Fibroblast of skin of right biceps (primary cell): ENCODE data around the gene TADA2B.
"Not testable (repeated sequence)": the region's sequence is repeated elsewhere in the genome, so short reads cannot be mapped to it uniquely, and the experiment has no call there.

Experiments used
- DNase-seq: peaks from one replicate; pipeline ENCODE4 v3.0.0-alpha.2; 2013

Gene TADA2B

DNA sequence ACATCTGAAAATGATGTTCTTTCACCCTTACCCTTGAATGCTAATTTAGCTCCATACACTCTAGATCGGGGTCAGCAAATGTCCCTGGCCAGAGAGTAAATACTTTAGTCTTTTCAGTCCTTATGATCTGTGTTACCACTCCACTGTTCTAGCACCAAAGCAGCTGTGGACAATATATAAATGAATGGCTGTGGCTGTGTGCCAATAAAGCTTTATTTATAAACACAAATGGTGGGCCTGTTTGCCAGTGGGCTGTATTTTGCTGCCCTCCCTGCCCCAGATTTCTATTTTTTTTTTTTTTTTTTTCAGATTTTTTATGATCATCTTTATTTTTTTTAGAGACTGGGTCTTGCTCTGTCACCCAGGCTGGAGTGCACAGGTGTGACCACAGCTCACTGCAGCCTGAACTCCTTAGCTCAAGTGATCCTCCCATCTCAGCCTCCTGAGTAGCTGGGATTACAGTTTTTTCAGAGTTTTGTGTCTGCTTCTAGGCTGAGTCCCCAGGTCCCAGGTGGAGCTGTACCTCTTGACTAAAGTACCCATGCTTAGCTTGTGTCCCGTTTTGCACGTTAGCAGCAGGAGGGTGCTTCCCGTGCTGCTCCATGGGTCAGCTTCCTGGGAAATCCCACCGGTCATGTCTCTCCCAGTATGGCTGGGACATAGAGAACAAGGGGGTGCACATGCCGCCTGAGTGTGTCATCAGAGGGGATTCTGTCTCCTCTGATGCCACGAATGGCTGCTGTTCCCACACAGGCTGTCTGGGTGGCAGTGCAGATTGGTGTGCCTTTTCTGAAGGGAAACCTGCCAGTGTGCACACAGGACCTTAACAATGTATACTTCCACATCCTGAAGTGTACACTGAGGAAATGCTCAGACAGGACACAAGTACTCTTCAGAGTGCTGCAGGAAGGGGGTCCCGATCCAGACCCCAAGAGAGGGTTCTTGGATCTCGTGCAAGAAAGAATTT lies 40.7 kb downstream of the TADA2B start:
- no peak for DNase-seq

DNA sequence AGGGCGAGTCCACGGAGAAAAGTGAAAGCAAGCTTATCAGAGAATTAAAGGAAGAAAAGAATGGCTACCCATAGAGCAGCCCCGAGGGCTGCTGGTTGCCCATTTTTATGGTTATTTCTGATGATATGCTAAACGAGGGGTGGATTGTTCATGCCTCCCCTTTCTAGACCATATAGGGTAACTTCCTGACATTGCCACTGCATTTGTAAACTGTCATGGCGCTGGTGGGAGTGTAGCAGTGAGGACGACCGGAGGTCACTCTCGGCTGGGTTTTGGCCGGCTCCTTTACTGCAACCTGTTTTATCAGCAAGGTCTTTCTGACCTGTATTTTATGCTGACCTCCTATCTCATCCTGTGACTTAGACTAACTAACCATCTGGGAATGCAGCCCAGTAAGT lies 41.4 kb downstream of the TADA2B start:
- not testable (repeated sequence) for DNase-seq

DNA sequence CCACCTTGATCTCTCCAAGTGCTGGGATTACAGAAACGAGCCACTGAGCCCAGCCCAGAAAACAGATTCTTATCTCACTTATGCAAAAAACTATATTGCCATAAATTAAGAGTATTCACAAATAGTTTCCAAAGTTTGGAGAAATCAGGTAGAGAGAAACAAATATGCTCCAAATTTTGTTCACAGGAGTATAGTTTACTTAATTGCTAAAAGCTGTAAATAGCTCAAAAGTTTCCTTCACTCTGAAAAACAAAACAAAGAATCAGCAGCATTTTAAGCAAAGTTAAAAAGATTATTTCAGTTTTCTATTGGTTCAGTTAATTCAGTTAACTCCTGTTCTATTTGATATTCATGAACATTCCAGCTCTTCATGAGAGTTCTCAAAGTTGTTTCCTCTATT lies 43.2 kb downstream of the TADA2B start:
- DNase-seq = no peak

DNA sequence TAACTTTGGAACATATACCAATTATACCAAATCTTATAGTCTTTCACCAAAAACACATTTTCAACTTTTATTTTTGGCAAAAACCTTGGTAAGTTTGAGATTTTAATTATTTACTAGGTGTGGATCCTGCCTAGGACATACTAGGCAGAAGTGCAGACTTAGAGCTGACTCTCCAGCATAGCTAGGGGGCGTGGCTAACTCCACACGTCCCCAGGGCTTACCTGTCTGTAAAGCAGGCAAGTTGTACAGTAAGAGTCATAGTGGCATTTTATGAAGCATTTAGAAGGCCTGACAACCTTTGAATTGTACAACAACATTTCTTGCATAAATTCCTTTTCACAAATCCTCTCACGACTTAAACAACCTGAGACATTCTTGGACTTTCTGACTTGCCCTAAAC lies 43.9 kb downstream of the TADA2B start:
- DNase-seq = no peak

DNA sequence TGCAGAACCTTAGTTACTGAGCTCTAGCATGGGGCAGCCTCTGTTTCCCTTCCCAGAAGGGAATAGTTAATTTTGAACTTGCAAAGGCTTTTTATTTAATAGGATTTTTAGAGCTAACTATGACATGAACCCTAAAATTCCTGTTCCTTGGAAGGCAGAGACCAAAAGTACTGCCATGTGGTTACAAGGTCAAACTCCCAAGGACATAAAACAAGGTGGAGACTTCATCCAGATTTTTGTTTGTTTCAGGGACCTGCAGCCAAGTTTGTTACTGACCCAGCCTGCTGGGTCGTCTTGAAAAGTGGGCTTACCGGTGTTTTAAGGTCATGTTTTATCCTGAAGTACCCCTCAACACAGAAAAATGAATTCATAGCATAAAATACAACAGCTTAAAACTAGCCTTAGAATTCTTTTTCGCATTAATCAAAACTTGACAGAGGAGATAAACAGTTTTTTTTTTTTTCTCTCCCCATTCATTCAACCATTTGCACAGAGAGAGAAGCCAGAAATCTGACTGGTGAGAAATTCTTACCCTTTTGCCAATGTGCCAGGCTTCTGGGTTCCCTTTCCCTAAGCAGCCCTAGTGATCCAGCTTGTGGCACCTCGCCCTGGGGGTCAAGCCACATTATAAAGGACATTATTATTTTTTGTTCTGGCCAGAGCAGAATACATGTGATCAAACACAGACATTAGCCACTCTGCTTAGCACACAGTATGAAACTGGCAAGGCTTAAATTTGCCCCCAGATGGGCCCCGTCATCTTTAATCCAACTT lies 46.2 kb downstream of the TADA2B start:
- DNase-seq = no peak

DNA sequence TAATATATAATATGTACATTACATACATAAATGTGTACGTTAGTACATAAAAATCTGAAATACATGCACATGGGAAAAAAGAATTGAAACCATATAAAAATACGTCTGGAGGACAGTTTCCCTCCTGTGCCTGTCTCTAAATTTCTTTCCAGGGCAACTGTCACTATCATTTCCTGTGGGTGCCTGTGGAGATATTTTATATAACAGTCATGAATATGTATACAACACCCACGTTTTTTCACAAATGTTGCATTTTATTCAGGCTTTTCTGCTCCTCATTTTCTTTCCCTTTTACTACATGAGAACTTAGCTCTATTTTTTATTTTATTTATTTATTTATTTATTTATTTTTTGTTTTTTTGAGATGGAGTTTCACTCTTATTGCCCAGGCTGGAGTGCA lies 48.9 kb downstream of the TADA2B start:
- DNase-seq = no peak

DNA sequence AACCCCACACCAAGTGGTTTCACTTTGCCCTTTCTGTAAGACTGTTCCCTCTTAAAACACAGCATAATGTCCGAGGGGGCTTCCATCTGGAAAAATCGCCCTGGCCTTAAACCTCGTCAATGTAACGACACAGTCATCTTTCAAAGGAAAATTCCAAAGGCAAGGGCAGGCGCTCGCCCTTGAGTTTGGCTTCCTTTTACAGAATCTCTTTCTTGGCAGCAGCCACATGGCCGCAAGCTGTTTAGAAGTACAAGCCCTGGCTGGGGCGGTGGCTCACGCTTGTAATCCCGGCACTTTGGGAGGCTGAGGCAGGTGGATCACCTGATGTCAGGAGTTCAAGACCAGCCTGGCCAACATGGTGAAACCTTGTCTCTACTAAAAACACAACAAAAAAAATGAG lies 51.7 kb downstream of the TADA2B start:
- no peak for DNase-seq

DNA sequence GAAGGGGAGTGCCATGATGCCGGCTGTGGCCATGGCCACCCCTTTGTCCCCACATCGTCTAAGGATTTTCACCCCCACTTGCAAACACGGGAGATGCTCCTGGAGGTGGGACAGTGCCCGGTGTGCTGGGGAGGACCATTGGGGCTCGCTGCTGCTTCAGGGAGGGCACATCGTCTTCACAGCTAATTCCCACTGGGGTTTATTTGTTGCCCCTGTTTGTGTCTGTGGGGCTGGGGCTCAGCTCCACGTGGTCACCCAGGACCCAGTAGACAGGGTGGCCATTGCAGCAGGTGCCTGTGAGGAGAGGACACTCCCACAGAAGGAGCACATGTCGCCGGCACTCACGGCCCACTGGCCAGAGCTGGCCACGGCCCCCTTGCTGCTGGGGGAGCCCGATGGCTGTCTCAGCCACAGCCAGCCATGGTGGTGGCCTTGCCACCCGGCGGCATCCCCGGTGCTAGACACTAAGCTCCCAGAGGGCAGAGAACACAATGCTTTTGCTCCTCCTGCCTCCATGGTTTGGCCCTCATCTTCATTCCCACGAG lies 52.5 kb downstream of the TADA2B start:
- DNase-seq = no peak

DNA sequence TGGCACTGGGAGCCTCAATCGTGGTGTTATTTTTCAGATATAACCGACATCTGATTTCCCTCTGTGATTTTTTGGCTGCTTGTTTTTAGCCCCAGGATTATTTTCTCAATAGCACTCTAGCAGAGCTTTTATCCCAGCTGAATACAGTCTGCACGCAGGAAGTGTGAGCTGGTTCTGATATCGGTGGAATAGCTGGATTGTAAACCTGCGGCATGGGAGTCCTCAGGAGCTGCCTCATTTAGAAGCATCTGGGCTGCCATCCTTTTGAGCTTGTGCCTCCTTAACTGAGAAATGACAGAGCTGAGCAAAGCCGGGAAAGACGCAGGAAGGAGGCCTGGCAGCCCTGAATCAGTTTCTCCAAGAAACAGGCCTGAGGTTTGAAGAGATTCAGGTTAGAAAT lies 53.1 kb downstream of the TADA2B start:
- DNase-seq = no peak

DNA sequence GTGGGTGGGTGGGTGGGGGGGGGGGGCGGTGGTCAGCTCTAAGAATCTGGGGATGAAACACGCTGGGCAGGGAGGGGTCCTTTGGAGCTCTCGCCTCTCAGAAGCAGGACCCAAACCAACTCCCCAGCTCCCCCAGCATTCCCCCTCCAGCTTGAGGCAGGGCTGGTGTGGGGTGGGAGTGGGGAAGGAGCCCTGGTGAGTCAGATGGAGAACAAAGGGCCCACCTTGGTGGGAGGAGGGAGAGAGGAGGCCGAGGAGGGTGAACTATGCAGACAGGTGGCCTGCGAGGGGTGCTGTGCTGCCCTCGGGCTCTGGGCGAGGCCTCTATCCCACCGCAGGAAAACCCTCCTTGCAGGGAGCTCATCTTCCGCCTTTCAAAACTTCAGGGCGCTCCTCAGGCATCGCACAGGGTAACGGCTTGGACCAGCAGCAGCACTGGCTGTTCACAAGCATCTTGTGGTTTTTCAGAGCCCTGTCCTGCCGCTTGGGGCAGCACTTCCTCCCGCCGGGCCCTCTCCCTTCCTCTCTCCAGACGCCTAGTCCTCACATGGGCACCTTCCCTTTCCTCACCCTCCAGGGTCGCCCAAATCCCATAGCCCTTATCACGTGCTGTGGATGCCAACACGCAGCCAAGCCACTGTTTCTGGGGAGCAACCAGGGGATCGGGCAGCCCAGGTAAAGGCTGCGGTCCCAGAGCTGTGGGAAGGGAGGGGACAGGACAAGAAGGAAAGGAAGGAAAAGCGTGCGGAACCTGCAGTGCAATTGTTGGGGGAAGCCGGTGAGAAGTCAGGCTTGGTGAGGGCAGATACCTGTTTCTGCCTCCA lies 58.7 kb downstream of the TADA2B start:
- peak; percentile 59 for DNase-seq

DNA sequence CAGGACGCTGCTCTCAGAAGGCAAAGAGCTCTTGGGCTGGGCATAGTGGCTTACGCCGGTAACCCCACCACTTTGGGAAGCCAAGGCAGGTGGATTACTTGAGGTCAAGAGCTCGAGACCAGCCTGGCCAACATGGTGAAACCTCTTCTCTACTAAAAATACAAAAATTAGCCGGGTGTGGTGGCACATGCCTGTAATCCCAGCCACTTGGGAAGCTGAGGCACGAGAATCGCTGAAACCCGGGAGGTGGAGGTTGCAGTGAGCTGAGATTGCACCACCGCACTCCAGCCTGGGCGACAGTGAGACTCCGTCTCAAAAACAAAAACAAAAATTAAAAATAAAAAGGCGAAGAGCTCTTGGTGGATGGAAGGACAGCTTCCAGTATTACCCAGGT lies 59.3 kb downstream of the TADA2B start:
- DNase-seq = not testable (repeated sequence)

DNA sequence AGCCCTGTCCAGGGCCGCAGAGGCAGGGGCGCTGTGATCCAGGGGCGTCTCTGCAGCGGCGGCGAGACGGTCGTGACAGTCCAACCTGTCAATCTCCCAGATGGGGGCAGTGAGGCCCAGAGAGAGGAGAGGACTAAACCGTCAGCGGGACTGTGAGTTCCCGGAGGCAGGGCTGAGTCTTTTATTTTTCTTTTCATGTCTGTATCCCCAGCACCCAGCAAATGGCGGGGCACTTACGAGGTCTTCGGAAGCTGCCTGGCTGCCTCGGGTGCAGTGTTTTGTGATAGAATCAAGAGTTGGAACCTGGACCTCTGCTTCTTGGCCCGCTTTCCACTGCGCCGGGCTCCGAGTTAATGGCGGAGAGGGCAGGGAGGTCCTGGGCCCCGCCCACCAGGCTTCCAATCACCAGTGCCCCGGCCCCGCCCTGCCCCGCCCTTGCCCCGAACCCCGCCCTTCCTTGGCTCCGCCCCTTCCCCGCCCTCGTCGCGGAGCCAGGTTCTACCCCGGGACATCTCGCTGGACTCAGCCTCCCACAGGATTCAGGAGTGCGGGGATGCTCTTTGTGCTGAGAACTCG lies 59.9 kb downstream of the TADA2B start:
- DNase-seq = peak; percentile 73

DNA sequence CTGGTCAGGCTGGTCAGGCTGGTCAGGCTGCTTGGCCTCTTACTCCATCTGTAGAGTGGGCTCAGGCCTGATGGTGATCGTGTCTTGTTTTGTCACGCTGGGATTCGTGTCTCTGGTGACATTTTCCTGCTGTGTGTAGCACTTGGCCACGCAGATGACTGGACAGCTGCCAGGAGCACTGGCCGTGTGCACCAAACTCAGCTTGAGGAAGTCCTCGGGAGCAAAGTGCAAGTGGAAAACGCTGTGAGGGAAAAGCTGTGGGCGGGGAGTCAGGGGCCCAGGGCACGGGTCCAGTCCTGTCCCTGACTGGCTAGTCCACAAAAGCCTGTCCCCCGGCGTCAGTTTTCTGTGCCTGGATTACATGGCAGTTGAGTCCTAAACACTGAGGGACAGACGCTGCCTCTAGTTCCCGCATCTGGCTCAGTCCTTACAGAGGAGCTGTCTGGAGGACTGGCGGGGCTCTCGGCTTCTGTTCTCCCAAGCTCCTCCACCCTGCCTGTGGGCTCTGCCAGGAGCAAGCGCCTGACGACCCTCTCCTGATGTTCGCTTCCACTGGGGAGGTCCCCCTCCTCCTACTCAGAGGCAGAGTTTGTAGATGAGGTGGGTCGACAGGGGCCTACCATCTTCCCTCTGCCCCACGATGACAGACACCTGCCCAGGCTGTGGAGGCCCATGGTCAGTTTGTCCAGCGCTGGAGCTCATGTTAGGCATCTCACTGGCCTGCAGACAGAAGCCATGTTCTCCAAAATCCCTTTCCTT lies 60.6 kb downstream of the TADA2B start:
- no peak for DNase-seq

DNA sequence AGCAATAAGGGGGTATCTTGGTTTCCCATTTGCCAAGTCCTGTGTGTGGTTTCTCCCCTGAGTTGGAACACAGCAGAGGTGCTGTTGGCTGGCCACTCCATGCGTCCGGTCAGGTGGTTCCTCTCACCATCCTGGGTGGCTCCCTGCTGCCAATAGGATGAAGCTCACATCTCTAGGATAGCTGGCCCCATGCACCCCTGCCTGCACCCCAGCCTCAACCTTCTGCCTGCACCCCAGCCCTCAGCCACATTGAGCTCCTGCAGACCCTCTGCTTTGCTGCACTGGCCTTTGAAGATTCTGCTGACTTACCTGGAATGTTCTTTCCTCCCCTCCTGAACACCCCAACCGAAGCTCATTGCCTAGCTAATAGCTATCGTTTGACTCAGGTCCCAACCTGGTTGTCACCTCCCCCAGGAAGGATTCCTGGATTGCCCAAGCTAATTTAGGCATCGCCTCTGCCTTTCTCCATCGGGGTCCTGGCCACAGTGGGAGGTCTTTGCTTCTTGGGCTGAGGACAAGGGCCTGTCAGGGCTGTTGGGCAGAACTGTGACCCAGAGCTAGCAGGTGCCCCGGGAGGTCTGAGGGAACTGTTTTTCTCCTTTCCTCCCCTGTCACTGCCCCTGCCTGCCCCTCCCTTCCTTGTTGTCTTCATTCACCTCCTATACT lies 61.3 kb downstream of the TADA2B start:
- no peak for DNase-seq

DNA sequence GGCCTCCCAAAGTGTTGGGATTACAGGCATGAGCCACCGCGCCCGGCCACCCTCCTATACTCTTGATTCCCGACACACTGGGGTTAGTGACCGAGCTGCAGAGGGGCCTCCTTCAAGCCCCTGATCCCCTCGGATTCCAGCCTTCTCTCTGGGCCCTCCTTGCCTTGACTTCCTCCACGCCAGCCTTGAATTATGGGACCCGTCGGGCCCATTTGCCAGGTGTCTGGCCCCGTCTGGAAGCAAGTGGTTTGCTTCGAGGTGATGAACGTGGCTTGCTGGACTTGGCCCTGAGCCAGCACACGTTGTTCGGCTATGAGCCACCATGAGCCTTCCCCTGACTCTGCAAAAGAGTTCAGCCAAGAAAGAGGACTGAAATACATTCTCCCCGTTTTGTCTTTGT lies 62.1 kb downstream of the TADA2B start:
- DNase-seq = peak; percentile 22

DNA sequence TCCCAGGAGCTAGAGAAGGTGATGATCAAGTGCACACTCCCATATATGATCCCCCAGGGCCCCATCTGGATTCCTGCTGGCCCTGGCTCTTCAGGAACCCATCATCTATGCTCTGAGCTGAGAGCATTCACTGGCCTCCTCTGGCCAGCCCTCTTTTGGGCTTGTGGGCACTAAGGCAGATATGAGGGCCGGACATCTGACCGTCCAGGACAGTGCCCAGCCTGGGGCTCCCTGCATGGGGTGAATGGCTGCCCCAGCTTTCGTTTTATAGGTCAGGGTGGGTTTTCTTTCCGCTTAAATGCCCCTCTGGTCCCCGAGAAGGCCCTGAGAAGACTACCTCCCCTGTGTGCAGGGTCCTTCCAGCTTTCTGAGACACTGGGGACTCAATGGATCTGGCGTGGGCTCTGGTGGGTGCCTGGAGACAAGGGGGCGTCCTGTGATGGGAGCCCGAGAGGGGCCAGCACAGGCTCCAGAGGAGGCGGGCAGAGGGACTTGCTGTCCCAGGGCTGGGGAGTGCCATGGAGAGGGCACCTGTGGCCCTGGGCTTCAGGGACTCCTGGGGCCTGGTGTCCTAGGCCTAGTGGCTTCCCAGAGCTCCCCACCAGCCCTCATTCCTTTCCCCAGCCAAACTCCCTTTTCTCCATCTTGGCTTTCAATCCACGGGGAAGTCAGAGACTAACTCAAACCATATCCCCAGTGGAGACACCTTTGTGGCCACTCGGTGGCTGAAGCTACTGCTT lies 64.2 kb downstream of the TADA2B start:
- no peak for DNase-seq
